ENCODE measurements around the gene POLRMT. TPM values are rescaled to one million over a fixed set of nuclear protein-coding genes. Genes with fewer than 3 reads are reported as not detected.

POLRMT gene
- polyA plus RNA-seq, 4 donors: 37.1 to 65.9 (median 53.1) TPM

GRCh38 chr19:570251-570686 lies 63.1 kb downstream of the POLRMT start:
- DNase-seq (ENCODE audit: low read depth in 4 of 4, low spot score in 3 of 4): no peak

- no peak for DNase-seq (ENCODE audit: low read depth in 4 of 4, low spot score in 3 of 4)
These were observed 65.9 kb downstream of the POLRMT start for GRCh38 chr19:567296-567900.

Other genes starting within 250 kb of the POLRMT start
- 1 to 10 TPM; 1.2 to 2.9 (median 1.8) TPM for gene C2CD4C, start 224.4 kb downstream of the POLRMT start, polyA plus RNA-seq (ENCODE audit: insufficient read length in 4 of 4)
- 10 to 100 TPM; 24.6 to 39.6 (median 29.3) TPM for gene SHC2, start 172.5 kb downstream of the POLRMT start, polyA plus RNA-seq (ENCODE audit: insufficient read length in 4 of 4)
- gene MADCAM1, start 137.1 kb downstream of the POLRMT start, polyA plus RNA-seq (ENCODE audit: insufficient read length in 4 of 4): 1 to 10 TPM; 2.8 to 5.8 (median 4.5) TPM
- gene TPGS1, start 126.0 kb downstream of the POLRMT start, polyA plus RNA-seq (ENCODE audit: insufficient read length in 4 of 4): 10 to 100 TPM in 2 of 4 donors, 1 to 10 TPM in 2; 5.3 to 16.9 (median 9.5) TPM
- gene CDC34, start 101.8 kb downstream of the POLRMT start, polyA plus RNA-seq (ENCODE audit: insufficient read length in 4 of 4): 10 to 100 TPM; 50.0 to 71.2 (median 60.9) TPM
- under 1 TPM in 3 of 4 donors, not detected in 1; 0.23 to 0.94 (median 0.37) TPM for gene GZMM, start 89.5 kb downstream of the POLRMT start, polyA plus RNA-seq (ENCODE audit: insufficient read length in 4 of 4)
- gene BSG, start 60.9 kb downstream of the POLRMT start, polyA plus RNA-seq (ENCODE audit: insufficient read length in 4 of 4): 100 to 1,000 TPM; 264 to 534 (median 410) TPM
- gene HCN2, start 43.7 kb downstream of the POLRMT start, polyA plus RNA-seq (ENCODE audit: insufficient read length in 4 of 4): under 1 TPM; 0.19 to 0.74 (median 0.38) TPM
- gene FGF22, start 6.3 kb upstream of the POLRMT start, polyA plus RNA-seq (ENCODE audit: insufficient read length in 4 of 4): under 1 TPM; 0.11 to 0.55 (median 0.34) TPM
- gene RNF126, start 29.7 kb upstream of the POLRMT start, polyA plus RNA-seq (ENCODE audit: insufficient read length in 4 of 4): 10 to 100 TPM; 19.4 to 37.5 (median 20.5) TPM
- 10 to 100 TPM; 14.3 to 18.8 (median 17.7) TPM for gene FSTL3, start 42.9 kb upstream of the POLRMT start, polyA plus RNA-seq (ENCODE audit: insufficient read length in 4 of 4)
- gene PRSS57, start 61.9 kb upstream of the POLRMT start, polyA plus RNA-seq (ENCODE audit: insufficient read length in 4 of 4): under 1 TPM in 3 of 4 donors, not detected in 1; 0.22 to 0.46 (median 0.23) TPM
- 100 to 1,000 TPM in 1 of 4 donors, 10 to 100 TPM in 3; 63.6 to 111 (median 78.1) TPM for gene PALM, start 75.4 kb upstream of the POLRMT start, polyA plus RNA-seq (ENCODE audit: insufficient read length in 4 of 4)
- 10 to 100 TPM in 1 of 4 donors, 1 to 10 TPM in 2, under 1 TPM in 1; 0.44 to 10.6 (median 6.8) TPM for gene MISP, start 117.6 kb upstream of the POLRMT start, polyA plus RNA-seq (ENCODE audit: insufficient read length in 4 of 4)
- 100 to 1,000 TPM; 292 to 417 (median 389) TPM for gene PTBP1, start 163.9 kb upstream of the POLRMT start, polyA plus RNA-seq (ENCODE audit: insufficient read length in 4 of 4)
- gene PLPPR3, start 188.4 kb upstream of the POLRMT start, polyA plus RNA-seq (ENCODE audit: insufficient read length in 4 of 4): 10 to 100 TPM; 10.3 to 18.9 (median 11.4) TPM
- gene AZU1, start 194.3 kb upstream of the POLRMT start, polyA plus RNA-seq (ENCODE audit: insufficient read length in 4 of 4): 1 to 10 TPM in 2 of 4 donors, under 1 TPM in 2; 0.86 to 3.6 (median 1.1) TPM
- gene PRTN3, start 207.5 kb upstream of the POLRMT start, polyA plus RNA-seq (ENCODE audit: insufficient read length in 4 of 4): 1 to 10 TPM in 2 of 4 donors, under 1 TPM in 2; 0.59 to 2.0 (median 1.0) TPM
- 1 to 10 TPM in 1 of 4 donors, under 1 TPM in 1, not detected in 2; 0.48 to 1.1 TPM for gene ELANE, start 218.8 kb upstream of the POLRMT start, polyA plus RNA-seq (ENCODE audit: insufficient read length in 4 of 4)
- 10 to 100 TPM in 1 of 4 donors, 1 to 10 TPM in 3; 2.3 to 12.9 (median 3.6) TPM for gene CFD, start 226.1 kb upstream of the POLRMT start, polyA plus RNA-seq (ENCODE audit: insufficient read length in 4 of 4)